Panc1 (cell line): ENCODE data around the gene CTNNA1. TPM values are rescaled to one million over a fixed set of nuclear protein-coding genes. Genes with fewer than 3 reads are reported as not detected.
A peak's percentile ranks its signal among the peaks of the same experiment; 100 is the strongest.

Experiments
- ATAC-seq: fragments of 200-7000 bp; cut with Tn5 transposase; 2 replicates; pipeline ENCODE4 v1.9.1; 2020; ENCODE audit warnings: mild to moderate bottlenecking, moderate library complexity
- BruUV-seq: library from RNA; stranded (reverse); fragments of 400-500 nt; replicated peaks from 2 replicates; lab custom pipeline; 2021; lab: Mats Ljungman, UMichigan
- CTCF ChIA-PET: fragments of 300-600 bp; sonication (Branson Sonifier 250); formaldehyde crosslinking; loops from one replicate; lab custom pipeline; 2022; ENCODE audit warnings: antibody characterized with exemption; lab: Charles Lee
- POLR2A ChIA-PET: fragments of 300-600 bp; sonication (Branson Sonifier 250); formaldehyde crosslinking; loops from one replicate; lab custom pipeline; 2022; ENCODE audit warnings: antibody characterized with exemption; lab: Charles Lee
- DNase-seq: peaks from one replicate; pipeline ENCODE4 v3.0.0-alpha.2; 2010; ENCODE audit warnings: low read depth, low spot score
- H3K27ac ChIP-seq: 2 replicates; pipeline ENCODE4 v1.5.1; 2011; ENCODE audit warnings: mild to moderate bottlenecking, low read length, inconsistent platforms
- H3K27me3 ChIP-seq: fragments of 200-500 bp; sonication (Bioruptor generic); 2 replicates; pipeline ENCODE4 v1.6.0; 2014; ENCODE audit warnings: low read length, inconsistent platforms; ENCODE audit not compliant: control insufficient read depth, insufficient read depth
- H3K36me3 ChIP-seq: fragments of 200-500 bp; sonication (Bioruptor generic); 2 replicates; pipeline ENCODE4 v1.5.1; 2014; ENCODE audit warnings: inconsistent platforms, mild to moderate bottlenecking, low read length, moderate library complexity; ENCODE audit not compliant: control insufficient read depth, insufficient read depth
- H3K4me1 ChIP-seq: 2 replicates; pipeline ENCODE4 v1.5.1; 2011; ENCODE audit warnings: inconsistent platforms, mild to moderate bottlenecking, low read length, moderate library complexity; ENCODE audit not compliant: control insufficient read depth, insufficient read depth
- H3K4me3 ChIP-seq, 2 experiments: 2 replicates each; pipeline ENCODE4 v1.5.1; 2011 to 2012; ENCODE audit warnings: low read depth in 2 of 2, low read length in 2 of 2, mild to moderate bottlenecking in 2 of 2, inconsistent platforms in 1 of 2, moderate library complexity in 1 of 2
- H3K9me3 ChIP-seq: fragments of 200-500 bp; sonication (Bioruptor generic); 2 replicates; pipeline ENCODE4 v1.5.1; 2014; ENCODE audit warnings: low read depth, mild to moderate bottlenecking, inconsistent platforms, low read length, moderate library complexity; ENCODE audit not compliant: control insufficient read depth, insufficient read depth
- CTCF ChIP-seq: fragments of 450-650 bp; IDR thresholded peaks from 2 replicates; pipeline ENCODE4 v1.5.1; 2017; ENCODE audit warnings: mild to moderate bottlenecking
- POLR2AphosphoS5 ChIP-seq: IDR thresholded peaks from 2 replicates; pipeline ENCODE4 v1.6.1; 2012; ENCODE audit warnings: mild to moderate bottlenecking, low read depth, low read length, moderate library complexity
- REST ChIP-seq, 2 experiments: IDR thresholded peaks; 2 replicates each; pipeline ENCODE4 v1.6.1; 2011 to 2012; ENCODE audit warnings: low read depth in 2 of 2, control low read depth in 1 of 2, low read length in 1 of 2, mild to moderate bottlenecking in 1 of 2, moderate library complexity in 1 of 2; ENCODE audit not compliant: insufficient read depth in 1 of 2
- SIN3A ChIP-seq: IDR thresholded peaks from 2 replicates; pipeline ENCODE4 v1.6.1; 2012; ENCODE audit warnings: low read depth, mild to moderate bottlenecking, low read length, moderate library complexity, borderline replicate concordance; ENCODE audit not compliant: insufficient read depth
- TCF7L2 ChIP-seq: IDR thresholded peaks from 2 replicates; pipeline ENCODE4 v1.6.1; 2011; ENCODE audit warnings: mild to moderate bottlenecking, low read depth, low read length, inconsistent platforms
- in situ Hi-C: cut with HindIII; loops from 2 replicates; pipeline ENCODE4 v1.10.0; 2016; ENCODE audit warnings: low sequenced_read_pairs, low pct_unique_long_range_greater_than_20kb
- intact Hi-C: fragments of 100-400 bp; cut with micrococcal nuclease; formaldehyde crosslinking; loops from one replicate; pipeline ENCODE4 v1.10.0; 2022; ENCODE audit not compliant: unreplicated experiment
- total RNA-seq: library from RNA; stranded (reverse); gene quantifications from one replicate; pipeline ENCODE4 v1.2.1, GENCODE V29; 2021; ENCODE audit not compliant: unreplicated experiment

CTNNA1 gene
- total RNA-seq, 1 experiment from 2014 or later, result 298 TPM

GRCh38 chr5:138903130-138903775 is 150.0 kb downstream of the CTNNA1 start:
- H3K27me3 ChIP-seq, result no peaks in the 10 kb centered on the region
- POLR2A ChIA-PET, result interaction anchor here (0.7 kb wide), 1 partner anchor 124 kb away, joined by 4 read pairs; no protein-coding TSS in a partner anchor
- H3K9me3 ChIP-seq, result no peaks in the 10 kb centered on the region
- peaks cover 2% of the 10 kb centered on the region; the same call in 1 of the 2 replicates for H3K36me3 ChIP-seq
- TF ChIP-seq POLR2AphosphoS5 (no peak), SIN3A (no peak), CTCF (no peak), TCF7L2 (no peak), REST (IDR thresholded peaks at IDR 0.05; ENCODE audit: insufficient read depth in 1 of 2, low read depth in 2 of 2, low read length in 1 of 2) (no peak)
- in situ Hi-C loops (no loop called here), intact Hi-C loops (no loop called here)
- ATAC-seq (no peak), DNase-seq (peak; percentile 20)
- CTCF ChIA-PET, result no interaction called here
- H3K27ac ChIP-seq, result no peak overlapping the region
- H3K4me1 ChIP-seq, result no peaks in the 10 kb centered on the region
- no TSS peak for BruUV-seq
- no peak overlapping the region for H3K4me3 ChIP-seq

GRCh38 chr5:138905541-138905940 is 152.3 kb downstream of the CTNNA1 start:
- Histone ChIP-seq H3K4me1 (no peaks in the 10 kb centered on the region), H3K27ac (no peak overlapping the region), H3K27me3 (no peaks in the 10 kb centered on the region), H3K36me3 (peaks cover 2% of the 10 kb centered on the region; the same call in 1 of the 2 replicates), H3K9me3 (no peaks in the 10 kb centered on the region), H3K4me3 (no peak overlapping the region)
- ChIA-PET CTCF (no interaction called here), POLR2A (no interaction called here)
- intact Hi-C loops, result no loop called here
- in situ Hi-C loops, result no loop called here
- TF ChIP-seq TCF7L2 (no peak), CTCF (no peak), POLR2AphosphoS5 (no peak), REST (IDR thresholded peaks at IDR 0.05; ENCODE audit: insufficient read depth in 1 of 2, low read depth in 2 of 2, low read length in 1 of 2) (no peak), SIN3A (no peak)
- peak; percentile 38; the same call in 1 of the 2 replicates for ATAC-seq
- no peak for DNase-seq
- no TSS peak for BruUV-seq
